Tibial nerve (tissue), 4 donors: Measurements from ENCODE around the gene MECR.

Experiments
- CTCF ChIP-seq, 5 experiments: fragments of 200-600 bp in 3 of 5; fragments of 450-650 bp in 2 of 5; sonication (generic) in 3 of 5; IDR thresholded peaks; one replicate each; pipeline ENCODE4 v1.5.1; 2016 to 2019; ENCODE audit warnings: antibody characterized with exemption in 5 of 5, mild to moderate bottlenecking in 3 of 5, moderate library complexity in 2 of 5
- EP300 ChIP-seq, 2 donors: sonication (generic); formaldehyde crosslinking; IDR thresholded peaks; one replicate each; pipeline ENCODE4 v1.6.1; 2017; ENCODE audit warnings: antibody characterized with exemption in 2 of 2, mild to moderate bottlenecking in 1 of 2
- POLR2A ChIP-seq, 2 donors: fragments of 450-650 bp; IDR thresholded peaks; one replicate each; pipeline ENCODE4 v1.6.1; 2017; ENCODE audit warnings: antibody characterized with exemption in 2 of 2, mild to moderate bottlenecking in 2 of 2, moderate library complexity in 2 of 2

GRCh38 chr1:29278124-29278523 lies 47.4 kb upstream of the MECR start:
- TF ChIP-seq CTCF (IDR thresholded peaks at IDR 0.05), result no peak
- TF ChIP-seq POLR2A (IDR thresholded peaks at IDR 0.05), result no peak
- TF ChIP-seq EP300 (IDR thresholded peaks at IDR 0.05), result no peak
